Inflammatory macrophage (primary cell): Measurements from ENCODE around the gene CDX2.

Experiments used
- DNase-seq, 2 donors: peaks; one replicate each; pipeline ENCODE4 v3.0.0-alpha.2; 2020 to 2022

Gene CDX2

GRCh38 chr13:27915301-27916207 is 53.6 kb downstream of the CDX2 start:
- DNase-seq = no peak

- DNase-seq = no peak
These were observed 56.0 kb downstream of the CDX2 start for GRCh38 chr13:27913160-27913559.

- DNase-seq = no peak
These were observed 57.6 kb downstream of the CDX2 start for GRCh38 chr13:27911521-27911920.
